GM18870 (cell line): ENCODE data around the gene TMEM117.

ENCODE experiments used
- ATAC-seq: cut with Tn5 transposase; IDR thresholded peaks from one replicate; pipeline ENCODE4 v1.9.1; 2021; ENCODE audit warnings: moderate library complexity; ENCODE audit not compliant: unreplicated experiment

TMEM117 gene

DNA sequence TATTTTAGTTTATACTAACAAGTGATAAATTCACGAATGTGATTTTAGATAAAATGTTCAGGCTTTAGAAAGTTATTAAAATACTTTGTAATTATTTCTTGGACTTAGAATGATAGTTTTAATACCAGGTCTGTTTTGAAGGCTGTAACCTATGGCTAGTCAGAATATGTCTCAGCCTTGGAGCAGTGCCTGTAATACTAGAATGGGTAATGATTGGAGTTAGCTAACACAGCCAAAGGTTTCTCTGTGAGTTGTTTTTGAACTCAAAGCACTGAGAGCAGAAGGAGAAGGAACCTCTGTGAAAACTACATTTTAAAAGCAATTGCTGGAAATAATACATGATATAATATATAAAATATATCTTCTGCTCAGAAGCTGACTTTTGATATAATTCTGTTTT is 110.1 kb downstream of the TMEM117 start:
- ATAC-seq = no peak

DNA sequence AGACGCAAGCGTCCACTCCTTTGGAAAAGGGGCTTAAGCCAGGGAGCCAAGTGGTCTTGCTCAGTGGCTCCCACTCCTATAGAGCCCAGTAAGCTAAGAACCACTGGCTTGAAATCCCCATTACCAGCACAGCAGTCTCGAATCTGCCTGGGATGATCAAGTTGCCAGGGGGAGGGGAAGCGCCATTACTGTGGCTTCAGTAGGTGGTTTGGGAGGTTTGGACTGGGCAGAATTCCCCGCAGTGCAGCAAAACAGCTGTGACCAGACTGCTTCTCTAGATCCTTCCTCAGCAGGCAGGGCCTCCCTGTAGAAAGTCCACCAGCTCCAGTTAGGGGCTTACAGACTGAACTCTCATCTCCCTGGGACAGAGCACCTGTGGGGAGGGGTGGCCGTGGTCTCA is 115.4 kb downstream of the TMEM117 start:
- ATAC-seq = no peak

DNA sequence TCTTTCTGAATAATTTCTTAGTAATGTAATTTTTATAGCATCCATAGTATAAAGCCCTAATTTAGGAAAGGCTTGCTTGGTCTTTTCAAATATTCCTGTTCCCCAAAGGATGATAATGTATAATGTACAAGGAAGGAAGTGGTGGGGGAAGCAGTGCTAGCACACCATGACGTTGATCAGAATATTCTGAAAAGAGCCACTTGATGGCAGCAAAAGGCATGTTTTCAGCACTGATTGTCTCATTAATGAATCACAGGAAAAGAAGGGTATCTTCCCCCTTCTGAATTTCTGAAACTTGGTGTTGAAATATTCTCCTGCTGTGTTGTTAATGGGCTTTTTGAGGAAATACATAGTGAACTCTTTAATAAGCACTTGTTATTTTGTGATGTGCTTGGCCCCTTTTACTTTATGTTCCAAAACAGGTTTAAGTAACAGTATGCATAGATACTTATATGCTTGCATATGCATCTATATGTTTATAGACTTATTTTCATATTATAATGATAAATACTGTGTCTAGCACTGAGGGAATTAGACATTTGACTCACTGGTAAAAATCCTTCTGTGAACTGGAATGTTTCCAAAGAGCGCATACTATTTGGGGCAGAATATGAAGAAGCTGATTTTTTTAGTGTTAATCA is 122.0 kb downstream of the TMEM117 start:
- peak; percentile 99 for ATAC-seq

DNA sequence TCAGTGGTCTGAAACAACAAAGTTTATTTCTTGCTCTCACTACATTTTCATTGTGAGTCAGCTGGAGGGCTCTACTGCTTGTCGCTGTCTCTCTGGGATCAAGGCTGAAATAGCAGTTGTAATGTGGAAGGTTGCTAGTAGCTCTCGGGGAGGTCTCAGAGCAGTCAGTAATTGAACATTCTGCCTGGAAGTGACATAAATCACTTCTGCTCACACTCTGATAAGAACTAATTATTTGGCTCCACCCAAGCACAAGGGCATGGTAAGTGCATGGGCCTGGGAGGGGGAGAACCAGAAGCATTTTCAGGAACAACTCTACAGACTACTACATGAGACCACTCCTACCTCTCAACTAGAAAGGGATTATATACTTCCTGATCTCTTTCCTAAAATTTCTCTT is 128.2 kb downstream of the TMEM117 start:
- no peak for ATAC-seq

DNA sequence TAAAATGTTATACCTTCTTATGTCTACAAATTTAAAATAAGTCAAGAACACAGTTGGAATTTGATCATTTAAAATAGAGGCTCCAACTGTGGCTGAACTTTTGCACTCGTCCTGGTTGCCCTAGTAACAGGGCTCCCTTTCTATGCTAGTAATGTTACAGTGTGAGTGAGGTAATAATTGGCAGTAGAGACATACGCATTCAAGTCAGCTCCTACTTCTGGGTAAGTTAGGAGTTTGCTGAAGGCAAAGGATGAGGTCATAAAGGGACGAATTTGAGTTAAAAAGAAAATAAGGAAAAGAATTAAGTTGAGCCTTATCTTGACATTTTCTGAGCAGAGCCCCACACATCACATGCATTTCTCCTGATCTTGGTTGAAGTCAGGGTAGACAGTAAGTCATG is 129.1 kb downstream of the TMEM117 start:
- no peak for ATAC-seq

DNA sequence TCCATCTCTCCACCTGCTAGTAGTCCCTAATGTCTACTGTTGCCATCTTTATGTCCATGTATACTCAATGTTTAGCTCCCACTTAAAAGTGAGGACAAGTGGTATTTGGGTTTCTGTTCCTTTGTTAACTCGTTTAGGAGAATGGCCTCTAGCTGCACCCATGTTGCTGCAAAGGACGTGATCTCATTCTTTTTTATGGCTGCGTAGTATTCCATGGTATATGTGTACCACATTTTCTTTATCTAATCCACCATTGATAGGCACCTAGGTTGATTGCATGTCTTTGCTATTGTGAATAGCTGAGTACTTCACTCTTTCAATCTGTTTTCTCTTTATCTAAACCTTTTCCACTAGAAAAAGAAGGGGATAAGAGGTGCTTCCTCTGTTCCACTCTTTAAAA is 130.0 kb downstream of the TMEM117 start:
- no peak for ATAC-seq

DNA sequence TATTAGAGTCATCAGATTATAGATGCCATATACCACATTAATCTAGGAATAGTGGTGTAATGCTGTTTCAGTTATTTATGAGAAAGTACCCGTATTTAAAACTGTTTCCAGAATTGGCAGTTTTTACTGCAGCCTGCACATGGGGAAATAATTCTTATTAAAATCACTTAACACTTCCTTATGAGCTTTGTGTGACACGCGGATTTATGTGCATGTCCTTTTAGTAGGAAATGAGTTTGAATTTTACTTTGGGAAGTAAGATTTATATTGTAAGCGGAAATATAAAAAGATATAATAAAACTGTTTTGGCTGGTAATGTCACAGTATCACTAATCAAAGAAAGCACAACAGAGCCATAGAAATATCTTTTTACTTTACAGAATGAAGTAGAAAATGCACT is 132.9 kb downstream of the TMEM117 start:
- no peak for ATAC-seq

DNA sequence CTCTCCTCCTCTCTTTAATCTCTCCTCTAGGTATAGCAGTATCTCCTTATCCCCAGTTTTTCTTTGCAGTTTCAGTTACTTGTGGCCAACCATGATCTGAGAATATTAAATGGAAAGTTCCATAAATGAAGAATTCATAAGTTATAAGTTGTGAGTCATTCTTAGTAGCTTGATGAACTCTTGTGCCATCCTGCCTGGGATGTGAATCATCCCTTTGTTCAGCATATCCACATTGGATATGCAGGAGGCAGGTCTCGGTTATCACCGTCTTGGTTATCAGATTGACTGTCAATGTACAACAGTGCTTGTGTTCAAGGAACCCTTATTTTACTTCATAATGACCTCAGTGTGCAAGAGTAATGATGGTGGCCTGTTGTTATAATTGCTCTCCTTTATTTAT is 134.0 kb downstream of the TMEM117 start:
- no peak for ATAC-seq

DNA sequence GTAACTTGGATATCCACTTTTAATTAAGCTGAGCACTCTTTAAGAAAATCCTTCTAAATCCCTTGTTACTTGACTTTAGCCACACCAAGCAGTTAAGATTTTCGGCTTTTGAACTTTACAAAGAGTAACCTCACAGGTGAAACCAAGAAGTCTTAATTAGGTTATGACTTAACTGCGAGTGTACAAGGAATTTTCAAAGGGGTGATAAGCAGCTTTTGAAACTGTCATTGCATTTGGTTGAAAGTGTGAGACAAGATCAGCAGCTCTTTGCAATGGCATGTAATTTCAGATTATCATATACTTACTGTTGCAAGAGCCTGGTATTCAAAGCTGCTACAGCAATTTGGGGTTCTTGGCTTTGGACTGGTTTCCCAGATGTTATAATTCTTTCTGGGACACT is 137.5 kb downstream of the TMEM117 start:
- no peak for ATAC-seq

DNA sequence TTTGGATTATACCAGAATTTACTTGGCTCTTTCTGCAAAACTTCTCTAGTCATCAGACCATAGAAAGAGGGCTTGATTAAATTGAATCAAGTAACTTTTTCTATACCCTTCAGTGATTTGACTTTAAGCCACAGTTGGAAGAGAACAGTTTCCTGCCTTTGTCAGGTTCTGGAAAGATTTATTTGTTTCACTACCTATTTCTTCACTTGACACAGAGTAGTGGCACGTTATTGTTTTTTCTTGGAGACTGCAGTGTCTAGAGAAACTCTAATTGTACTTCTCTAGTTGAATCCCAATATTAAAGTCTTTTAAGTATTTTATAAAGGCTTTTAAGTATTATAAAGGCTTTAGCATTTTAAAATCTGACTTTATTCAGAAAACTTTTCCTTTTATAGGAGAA is 138.1 kb downstream of the TMEM117 start:
- ATAC-seq = peak; percentile 53

DNA sequence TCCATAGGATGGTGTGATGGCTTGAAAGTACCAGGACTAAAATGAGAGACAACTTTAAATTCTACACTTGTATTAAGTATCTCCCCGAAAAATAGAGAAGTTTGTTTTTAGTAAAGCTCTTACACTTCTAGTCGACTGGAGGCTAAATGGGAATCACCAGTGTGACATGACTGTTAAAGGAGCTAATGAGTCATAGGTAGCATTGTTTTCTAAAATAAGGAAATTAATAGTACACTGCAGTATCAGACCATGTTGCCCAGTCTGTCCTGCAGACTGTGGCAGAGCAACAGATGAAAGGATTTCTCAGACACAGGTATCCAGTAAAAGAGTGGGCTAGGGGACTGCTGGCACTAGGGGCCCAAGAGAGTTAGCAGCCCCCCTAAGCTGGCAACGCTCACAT is 140.1 kb downstream of the TMEM117 start:
- no peak for ATAC-seq

DNA sequence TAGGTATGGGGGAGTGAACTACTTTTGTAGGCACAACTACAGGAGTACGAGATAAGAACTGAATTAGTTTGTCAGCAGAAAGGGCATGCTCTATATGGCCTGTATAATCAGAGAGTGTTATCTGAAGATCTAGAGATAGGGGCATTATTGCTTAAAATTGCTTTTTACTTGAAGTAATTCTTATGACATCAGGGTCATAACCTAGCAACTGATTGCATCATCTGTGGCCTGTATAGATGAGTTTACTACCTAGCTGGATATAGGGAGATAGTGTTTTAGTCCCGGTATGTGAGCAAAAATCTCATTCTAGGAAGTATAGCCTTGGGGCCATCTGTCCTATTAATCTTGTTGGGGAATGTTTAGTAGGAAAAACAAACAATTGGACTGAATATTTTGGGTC is 142.7 kb downstream of the TMEM117 start:
- no peak for ATAC-seq

DNA sequence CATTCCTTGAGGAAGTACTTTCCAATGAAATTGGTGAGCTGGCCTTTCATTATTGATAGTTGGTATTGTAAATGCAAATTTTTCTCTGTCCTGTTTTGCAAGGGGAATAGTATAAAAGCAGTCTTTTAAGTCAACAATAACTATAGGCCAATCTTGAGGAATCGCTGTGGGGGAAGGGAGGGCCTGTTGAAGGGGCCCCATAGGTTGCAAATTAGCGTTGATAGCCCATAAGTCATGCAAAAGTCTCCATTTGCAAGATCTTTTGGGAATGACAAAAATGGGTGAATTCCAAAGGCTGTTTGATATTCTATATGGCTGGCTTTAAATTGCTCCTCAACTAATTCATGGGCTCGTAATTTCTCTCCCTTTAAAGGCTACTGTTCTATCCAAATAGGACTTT is 143.6 kb downstream of the TMEM117 start:
- no peak for ATAC-seq

DNA sequence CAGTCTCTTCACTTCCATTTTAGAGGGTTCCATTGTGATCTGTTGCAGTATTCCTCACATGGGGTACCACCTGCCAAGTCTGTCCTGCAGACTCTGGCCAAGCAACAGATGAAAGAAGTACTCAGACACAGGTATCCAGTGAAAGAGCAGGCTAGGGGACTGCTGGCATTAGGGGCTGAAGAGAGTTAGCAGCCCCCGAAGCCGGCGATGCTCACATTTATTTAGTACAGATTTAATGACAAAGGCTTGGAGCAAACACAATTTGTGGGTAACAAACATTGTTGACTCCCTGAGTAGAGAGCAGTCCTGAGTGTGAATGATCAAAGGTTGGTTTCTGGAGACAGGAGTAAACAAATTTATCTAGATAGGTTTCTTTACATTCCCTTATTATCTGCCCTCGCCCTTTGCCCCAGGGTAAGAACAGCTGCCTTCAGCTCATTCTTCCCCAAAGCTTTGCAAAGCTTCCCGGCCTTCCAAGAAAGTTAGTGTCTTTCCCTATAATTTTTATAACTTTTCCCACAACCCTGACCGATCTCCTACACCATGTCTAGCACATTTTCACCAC is 144.8 kb downstream of the TMEM117 start:
- ATAC-seq = no peak

DNA sequence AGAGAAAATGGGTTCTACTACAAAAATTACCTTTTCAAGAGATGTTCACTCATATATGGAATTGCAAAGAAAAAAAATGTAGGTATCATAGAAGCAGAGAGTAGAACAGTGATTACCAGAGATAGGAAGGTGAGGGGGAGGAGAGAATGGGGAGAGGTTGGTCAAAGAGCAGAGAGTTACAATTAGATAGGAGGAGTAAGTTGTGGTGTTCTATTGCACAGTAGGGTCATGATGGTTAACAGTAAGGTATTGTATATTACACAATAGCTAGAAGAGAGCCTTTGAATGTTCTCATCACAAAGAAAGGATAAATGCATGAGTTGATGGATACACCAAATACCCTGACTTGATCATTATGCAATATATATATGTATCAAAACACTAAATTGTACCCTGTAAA is 145.8 kb downstream of the TMEM117 start:
- ATAC-seq = no peak

DNA sequence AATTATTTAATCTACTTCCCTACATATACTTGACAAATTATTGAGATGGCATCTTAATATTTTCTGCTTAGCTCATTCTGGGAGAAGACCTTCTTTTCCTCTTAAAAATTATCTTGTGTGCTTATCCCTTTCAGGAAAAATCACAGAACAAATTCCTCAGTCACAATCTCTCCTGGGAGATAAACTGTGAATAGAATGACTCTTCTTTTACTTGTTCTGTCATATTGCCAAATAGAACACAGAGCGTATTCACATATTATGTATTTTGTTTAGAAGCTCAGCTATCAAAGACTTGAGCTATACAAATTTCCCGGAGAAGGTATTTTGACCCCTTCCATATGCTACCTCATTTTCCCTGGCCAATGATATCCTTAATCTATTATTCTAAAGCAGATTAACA is 146.7 kb downstream of the TMEM117 start:
- no peak for ATAC-seq

DNA sequence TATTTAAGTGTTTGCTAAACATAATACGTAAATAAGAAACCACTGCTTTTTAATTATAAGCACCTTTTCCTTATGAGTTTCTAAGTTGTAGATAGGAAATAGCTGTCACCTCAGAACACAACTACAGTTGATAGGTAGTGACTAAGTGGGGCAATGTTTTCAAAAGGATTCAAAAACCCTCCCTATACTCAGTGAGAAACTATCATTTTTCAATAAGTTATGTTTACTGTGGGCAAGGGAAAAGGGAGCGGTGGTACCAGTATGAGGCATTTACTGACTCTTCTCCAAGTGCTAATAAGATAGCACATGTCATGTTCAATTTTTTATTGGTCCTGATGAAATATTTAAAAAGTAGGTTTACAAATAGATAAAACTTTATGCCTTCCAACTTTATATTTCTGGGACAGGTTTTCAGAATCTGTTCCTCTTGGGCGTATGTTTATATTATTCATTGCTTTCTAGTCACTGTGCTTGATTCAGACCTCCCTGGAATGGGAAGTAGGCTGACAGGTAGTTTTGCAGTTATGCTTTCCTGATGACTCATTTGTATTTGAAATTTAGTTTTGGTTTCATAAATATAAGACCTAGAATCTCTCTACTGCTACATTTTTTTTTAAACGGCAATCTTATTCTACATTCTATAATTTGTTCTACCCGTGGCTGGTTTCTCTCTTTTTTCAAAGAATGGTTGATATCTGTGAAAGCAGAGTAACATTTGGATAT is 153.1 kb downstream of the TMEM117 start:
- ATAC-seq = peak; percentile 99

DNA sequence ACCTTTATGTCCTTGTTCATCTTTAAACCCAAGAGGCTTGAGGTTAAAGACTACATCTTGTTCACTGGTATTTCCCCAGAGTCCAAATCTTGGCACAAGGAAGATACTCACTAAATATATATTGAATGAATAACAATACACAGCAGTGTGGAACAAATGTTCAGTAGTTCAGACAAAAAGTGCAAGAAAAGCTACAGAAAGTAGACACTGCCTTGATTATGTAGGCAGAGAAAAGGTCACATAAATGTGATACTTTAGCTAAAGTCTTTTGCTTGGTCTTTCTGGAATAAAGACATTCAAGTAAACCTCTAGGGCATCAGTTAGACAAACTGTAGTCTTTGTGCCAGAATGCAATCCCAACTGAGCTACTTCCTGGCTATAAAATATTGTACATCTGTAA is 157.0 kb downstream of the TMEM117 start:
- ATAC-seq = no peak

DNA sequence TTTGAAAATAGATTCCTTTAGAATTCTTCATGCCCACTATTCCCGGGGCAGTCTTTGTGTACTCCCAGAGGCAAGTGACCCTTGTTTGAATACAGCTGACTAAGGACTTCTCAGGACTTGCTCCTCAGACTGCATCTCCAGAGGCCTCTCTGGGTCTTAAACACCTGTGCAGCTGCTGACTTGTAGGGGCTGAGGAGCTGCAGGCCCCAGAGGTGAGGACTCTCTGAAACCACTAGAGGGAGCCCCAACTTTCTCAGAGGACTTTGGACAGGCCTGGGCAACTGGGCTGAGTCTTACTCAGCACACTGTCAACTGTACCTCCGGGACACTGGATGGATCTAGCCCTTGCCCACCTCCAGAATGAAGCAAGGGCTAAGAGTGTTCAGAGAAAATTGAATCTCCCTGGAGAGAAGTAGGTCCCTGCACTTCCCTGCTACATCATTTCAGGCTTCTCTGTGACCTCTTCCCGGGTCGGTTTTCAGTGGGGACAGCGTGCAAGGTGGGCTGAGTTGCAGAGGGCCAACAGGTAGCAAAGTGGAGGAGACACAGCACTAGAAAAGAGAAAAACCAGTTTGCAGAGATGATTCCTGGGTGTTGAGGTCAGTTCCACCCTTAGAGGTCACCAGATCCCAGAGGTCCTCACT is 164.6 kb downstream of the TMEM117 start:
- ATAC-seq = peak; percentile 94

DNA sequence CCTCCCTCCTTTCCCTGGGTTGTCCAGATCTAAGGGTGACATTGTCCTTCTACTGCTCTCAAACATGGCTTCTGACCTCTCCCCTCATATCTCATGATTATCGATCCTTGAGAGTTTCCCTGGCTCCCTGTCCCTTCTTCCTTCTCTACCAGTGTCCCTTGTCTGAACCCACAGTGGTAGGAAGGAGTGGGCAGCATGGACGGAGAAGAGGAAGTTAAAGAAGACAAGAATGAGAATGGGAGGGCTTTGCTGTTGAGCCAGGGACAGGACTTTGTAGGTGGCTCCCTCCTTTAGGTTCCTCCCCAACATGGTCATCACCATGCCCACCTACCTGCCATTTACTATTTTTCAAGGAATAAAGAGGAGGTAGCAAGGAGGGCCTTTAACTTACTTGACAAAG is 166.7 kb downstream of the TMEM117 start:
- no peak for ATAC-seq

DNA sequence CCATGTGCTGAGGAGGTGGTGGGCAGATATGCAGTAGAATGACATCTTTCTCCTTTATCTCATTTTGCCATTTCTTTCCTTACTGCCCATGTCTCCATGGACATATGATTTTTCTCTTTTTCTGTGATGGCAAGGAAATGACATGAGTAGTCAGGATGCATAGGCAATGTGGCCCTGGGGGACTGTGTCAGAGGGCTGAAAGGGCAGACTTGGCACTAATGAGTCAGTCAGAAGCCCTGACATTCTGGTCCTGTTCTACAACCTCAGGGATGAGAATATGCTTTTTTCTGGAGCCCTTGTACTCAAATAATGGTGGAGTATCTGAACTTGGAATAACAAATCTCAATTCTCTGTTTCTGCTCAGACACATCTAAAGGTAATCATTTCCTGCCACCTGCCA is 167.8 kb downstream of the TMEM117 start:
- ATAC-seq = no peak

DNA sequence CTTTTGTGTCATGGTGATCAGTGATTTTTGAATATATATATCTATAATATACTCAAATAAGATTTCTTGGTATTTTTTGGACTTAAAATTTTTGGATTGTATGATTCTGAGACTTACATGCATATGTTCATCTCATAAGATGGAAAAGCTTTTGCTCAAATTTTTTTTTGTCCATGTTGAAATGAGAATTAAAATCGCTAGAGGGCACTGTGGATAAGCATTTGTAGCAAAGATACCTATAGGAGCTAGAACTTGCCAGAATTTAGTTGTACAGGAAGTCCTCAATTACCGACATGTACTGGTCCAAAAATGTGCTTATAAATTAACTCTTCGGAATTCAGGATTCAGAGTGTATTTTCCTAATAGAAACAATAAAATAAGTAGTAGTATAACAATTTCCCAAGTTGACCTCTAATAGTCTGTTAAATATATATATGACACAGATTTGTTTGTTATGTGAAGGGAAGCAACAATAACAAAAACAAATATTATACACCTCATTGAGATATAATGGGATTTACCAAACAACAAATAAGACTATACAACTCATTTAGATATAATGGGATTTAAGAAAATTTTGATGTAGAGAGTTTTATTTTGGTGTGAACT is 179.6 kb downstream of the TMEM117 start:
- ATAC-seq = peak; percentile 71
